Measurements from ENCODE around the gene MUC2.
"Not testable (repeated sequence)": the region's sequence is repeated elsewhere in the genome, so short reads cannot be mapped to it uniquely, and the experiment has no call there.

The MUC2 gene

DNA sequence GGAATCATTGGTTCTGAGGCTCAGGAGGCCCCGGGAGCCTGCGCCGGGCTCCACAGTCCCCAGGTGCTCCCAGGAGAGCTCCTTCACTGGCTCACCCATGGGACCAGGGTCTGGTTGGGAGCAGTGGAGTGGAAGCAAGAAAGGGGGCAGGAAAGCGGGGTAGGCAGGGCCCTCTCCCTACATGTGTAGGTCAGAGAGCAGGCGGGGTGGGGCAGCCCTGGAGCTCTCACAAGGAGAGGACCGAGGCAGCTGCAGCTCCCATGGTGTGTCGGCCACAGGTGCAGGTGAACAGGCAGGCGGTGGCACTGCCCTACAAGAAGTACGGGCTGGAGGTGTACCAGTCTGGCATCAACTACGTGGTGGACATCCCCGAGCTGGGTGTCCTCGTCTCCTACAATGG lies 28.3 kb downstream of the MUC2 start:
- no peak for DNase-seq (ENCODE audit: extremely low read depth in 1 of 2, low read depth in 1 of 2)

- no peak for DNase-seq (ENCODE audit: extremely low read depth in 1 of 2, low read depth in 1 of 2)
Measured at GRCh38 chr11:1103401-1104360, 29.0 kb downstream of the MUC2 start.

DNA sequence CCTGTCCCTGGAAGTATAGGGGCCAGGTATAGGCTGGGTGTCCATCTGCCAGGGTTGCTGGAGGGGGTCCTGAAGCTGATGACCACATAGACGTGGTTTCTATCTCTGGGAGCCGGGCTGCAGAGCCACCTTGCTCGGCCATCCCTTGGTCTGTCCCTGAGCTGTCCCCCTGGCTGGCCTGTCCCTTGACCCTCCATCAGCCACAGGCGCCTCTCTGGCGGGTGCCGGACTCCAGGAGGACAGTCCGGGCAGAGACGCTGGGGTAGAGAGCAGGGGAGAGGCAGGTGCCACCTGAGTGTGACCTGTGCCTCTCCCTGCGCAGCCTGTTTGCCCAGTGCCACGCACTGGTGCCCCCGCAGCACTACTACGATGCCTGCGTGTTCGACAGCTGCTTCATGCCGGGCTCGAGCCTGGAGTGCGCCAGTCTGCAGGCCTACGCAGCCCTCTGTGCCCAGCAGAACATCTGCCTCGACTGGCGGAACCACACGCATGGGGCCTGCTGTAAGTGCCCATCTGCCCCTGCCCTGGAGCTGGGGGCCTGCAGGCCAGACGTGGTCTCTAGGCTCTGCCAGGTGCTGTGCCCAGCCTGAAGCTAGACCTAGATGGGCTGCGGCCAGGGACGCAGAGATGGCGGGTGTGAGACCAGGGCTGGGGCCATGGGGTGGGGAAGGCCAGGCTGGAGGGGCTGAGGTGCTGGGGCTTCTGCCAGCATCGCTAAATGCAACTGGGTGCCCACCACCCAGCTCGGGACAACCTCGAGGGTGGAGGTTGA lies 29.9 kb downstream of the MUC2 start:
- DNase-seq (ENCODE audit: extremely low read depth in 1 of 2, low read depth in 1 of 2), result no peak

- no peak for DNase-seq (ENCODE audit: extremely low read depth in 1 of 2, low read depth in 1 of 2)
Measured at GRCh38 chr11:1105183-1105565, 30.5 kb downstream of the MUC2 start.

DNA sequence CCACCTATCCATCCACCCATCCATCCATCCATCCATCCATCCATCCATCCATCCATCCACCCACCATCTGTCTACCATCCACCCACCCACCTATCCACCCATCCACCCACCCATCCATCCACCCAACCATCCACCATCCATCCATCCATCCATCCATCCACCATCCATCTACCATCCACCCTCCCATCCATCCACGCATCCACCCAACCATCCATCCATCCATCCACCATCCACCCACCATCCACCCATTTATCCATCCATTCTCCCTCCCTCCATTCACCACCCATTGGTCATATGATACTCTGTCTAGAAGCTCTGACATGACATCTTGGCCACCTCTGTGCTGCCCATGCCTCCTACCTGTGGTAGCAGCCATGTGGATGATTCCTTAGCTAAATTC lies 31.7 kb downstream of the MUC2 start:
- DNase-seq (ENCODE audit: extremely low read depth in 1 of 2, low read depth in 1 of 2), result no peak

DNA sequence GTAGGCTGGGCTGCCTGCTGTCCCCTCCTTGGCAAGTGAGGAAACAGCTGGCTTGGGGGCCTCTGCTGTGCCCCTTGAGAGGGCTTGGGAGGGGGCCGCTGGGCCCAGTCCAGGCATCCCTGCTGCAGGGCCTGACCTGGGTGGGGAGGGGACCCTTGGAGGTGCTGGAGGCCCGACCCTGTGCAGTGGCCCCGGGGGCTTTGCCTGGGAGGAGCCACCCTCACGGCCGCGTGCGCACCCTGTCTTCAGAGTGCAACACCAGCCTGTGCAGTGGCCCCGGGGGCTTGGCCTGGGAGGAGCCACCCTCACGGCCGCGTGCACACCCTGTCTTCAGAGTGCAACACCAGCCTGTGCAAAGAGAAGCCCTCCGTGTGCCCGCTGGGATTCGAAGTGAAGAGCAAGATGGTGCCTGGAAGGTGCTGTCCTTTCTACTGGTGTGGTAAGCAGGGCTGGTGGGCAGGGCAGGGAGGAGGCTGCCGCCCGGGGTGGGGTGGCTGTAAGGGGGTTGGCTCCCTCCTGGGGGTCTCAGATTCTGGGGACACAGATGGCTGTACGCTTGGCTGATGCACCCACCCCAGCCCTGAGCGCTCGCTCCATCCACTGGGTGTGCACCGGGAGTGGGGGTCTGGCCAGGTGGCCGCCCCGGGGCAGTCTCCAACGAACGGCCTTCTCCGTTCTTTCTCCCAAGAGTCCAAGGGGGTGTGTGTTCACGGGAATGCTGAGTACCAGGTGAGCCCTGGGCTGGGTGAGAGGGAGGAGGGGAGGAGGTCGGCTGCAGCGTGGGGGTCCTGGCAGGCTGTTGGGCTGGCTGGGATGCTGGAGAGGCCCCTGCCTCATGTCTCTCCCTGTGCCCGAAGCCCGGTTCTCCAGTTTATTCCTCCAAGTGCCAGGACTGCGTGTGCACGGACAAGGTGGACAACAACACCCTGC lies 32.9 kb downstream of the MUC2 start:
- no peak for DNase-seq (ENCODE audit: extremely low read depth in 1 of 2, low read depth in 1 of 2)

- no peak for DNase-seq (ENCODE audit: extremely low read depth in 1 of 2, low read depth in 1 of 2)
Measured at GRCh38 chr11:1108246-1108900, 33.7 kb downstream of the MUC2 start.

DNA sequence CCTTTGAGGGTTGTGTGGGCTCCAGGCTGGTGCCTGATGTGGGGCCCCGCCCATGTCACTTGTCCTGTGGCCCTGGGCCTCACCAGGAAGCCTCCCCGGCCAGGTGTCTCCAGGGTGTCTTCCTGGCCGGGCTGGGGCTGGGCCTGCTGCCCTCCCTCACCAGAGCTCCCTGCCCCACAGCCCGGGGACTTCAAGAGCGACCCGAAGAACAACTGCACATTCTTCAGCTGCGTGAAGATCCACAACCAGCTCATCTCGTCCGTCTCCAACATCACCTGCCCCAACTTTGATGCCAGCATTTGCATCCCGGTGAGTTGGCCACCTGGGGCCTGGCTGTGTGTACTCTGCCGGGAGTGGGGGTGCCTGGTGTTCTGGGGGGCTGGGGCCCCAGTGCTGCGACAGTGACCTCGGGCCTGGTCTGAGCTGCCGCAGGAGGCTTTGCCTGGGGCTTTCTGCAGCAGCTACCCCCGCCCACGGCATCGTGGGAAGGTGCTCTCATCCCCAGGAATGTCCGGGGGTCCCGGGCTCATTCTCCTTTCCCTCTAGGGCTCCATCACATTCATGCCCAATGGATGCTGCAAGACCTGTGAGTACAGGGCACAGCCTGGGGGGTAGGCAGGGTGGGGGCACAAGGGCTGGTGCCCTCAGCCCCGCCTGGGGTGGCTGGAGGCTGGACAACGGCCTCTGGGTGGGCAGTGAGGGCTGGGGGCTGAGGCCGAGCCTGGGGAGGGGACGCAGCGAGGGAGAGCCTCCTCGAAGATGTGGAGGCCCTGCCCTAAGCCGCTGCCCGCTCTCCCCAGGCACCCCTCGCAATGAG lies 34.6 kb downstream of the MUC2 start:
- DNase-seq (ENCODE audit: extremely low read depth in 1 of 2, low read depth in 1 of 2), result no peak

DNA sequence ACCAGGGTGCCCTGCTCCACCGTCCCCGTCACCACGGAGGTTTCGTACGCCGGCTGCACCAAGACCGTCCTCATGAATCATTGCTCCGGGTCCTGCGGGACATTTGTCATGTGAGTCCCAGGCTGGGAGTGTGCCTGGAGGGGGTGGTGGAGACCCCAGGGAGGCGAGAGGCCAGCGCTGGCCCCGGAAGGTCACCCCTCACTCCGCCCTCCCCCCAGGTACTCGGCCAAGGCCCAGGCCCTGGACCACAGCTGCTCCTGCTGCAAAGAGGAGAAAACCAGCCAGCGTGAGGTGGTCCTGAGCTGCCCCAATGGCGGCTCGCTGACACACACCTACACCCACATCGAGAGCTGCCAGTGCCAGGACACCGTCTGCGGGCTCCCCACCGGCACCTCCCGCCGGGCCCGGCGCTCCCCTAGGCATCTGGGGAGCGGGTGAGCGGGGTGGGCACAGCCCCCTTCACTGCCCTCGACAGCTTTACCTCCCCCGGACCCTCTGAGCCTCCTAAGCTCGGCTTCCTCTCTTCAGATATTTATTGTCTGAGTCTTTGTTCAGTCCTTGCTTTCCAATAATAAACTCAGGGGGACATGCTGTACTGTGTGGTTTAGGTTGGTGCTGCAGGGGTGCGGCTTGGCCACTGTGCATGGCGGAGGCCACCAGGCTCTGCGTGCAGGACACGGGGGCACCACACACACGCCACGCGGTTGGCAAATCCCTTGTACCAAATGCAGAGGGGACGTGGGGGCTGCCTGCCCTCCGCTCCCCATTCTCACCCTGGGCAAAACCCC lies 35.4 kb downstream of the MUC2 start:
- no peak for DNase-seq (ENCODE audit: extremely low read depth in 1 of 2, low read depth in 1 of 2)

- no peak for DNase-seq (ENCODE audit: extremely low read depth in 1 of 2, low read depth in 1 of 2)
Measured at GRCh38 chr11:1111545-1112212, 37.0 kb downstream of the MUC2 start.

DNA sequence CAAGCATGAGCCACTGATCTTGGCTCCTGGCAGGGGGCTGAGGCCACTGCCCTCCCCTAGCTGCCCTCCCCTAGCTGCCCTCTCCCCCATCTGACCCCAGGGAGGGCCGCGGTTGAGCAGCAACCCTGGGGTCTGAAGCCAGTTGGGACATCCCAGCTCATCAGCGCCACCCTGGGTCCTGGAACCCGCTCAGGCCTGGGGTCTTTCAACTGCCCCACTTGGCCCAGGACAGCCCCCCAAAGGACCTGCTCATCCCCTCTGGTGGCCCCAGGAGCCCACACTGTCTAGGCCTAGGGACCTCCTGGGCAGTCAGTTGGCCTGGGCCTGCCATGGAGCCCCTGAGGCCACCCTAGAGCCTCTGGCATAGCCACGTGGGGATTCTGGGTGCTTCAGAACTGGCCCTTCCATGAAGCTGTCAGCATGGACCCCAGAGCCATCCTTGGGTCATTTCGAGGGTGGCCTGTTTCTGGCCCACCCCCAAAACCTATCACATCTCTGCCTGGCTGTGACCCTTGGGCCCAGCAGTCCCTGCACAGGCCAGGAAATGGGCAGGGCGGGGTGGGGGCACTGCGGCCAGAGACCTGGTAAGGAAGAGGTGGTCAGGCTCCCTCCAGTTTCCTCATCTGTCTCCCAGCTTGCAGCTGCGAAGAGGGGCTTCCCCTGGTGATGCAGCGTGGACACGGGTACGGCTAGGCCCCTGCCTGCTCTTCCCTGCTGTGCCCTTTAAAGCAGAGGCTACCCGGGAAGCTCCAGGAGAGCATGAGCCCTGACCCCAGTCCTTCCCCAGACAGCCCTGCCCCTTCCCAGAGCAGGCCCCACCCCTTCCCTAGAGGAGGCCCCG lies 37.9 kb downstream of the MUC2 start:
- no peak for DNase-seq (ENCODE audit: extremely low read depth in 1 of 2, low read depth in 1 of 2)

- DNase-seq (ENCODE audit: extremely low read depth in 1 of 2, low read depth in 1 of 2), result no peak
Measured at GRCh38 chr11:1113405-1114201, 38.9 kb downstream of the MUC2 start.

DNA sequence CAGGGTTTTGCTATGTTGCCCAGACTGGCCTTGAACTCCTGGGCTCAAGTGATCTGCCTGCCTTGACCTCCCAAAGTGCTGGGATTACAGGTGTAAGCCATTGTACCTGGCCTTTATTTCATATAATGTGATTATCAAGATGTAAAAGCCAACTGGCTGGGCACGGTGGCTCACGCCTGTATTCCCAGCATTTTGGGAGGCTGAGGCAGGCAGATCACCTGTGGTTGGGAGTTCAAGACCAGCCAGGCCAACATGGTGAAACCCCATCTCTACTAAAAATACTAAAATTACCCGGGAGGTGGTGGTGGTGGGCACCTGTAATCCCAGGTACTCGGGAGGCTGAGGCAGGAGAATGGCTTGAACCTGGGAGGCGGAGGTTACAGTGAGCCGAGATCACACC lies 40.6 kb downstream of the MUC2 start:
- not testable (repeated sequence) for DNase-seq (ENCODE audit: extremely low read depth in 1 of 2, low read depth in 1 of 2)

- no peak for DNase-seq (ENCODE audit: extremely low read depth in 1 of 2, low read depth in 1 of 2)
Measured at GRCh38 chr11:1116104-1116503, 41.4 kb downstream of the MUC2 start.

- no peak for DNase-seq (ENCODE audit: extremely low read depth in 1 of 2, low read depth in 1 of 2)
Measured at GRCh38 chr11:1116666-1117390, 42.2 kb downstream of the MUC2 start.

DNA sequence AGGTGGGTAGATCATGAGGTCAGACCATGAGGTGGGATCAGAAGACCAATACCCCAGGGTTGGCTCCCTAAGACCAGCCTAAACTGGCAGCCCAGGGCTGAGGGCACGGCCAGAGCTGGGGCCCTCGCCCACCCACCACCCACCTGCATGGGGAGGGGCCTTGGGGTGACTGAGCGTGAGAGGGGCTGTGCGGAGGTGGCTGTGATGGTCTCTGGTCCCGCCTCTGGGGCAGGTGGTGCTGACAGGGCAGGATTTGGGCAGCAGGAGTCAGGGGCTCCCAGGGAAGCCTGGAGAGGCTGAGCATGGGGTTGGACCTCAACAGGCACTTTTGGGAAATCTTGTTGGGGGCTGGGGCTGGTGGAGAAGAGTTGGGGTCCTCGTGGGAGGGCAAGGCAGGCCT lies 43.3 kb downstream of the MUC2 start:
- DNase-seq (ENCODE audit: extremely low read depth in 1 of 2, low read depth in 1 of 2), result no peak
